Body of pancreas (tissue), 4 donors: ENCODE measurements around the gene SEMG2.

Source experiments
- CTCF ChIP-seq, 7 experiments: fragments of 450-650 bp in 4 of 7; fragments of 200-600 bp in 3 of 7; sonication (generic) in 3 of 7; IDR thresholded peaks; one replicate each; pipeline ENCODE4 v1.5.1; 2016 to 2019; ENCODE audit warnings: antibody characterized with exemption in 7 of 7
- POLR2A ChIP-seq, 3 donors: fragments of 450-650 bp; IDR thresholded peaks; one replicate each; pipeline ENCODE4 v1.6.1; 2016; ENCODE audit warnings: antibody characterized with exemption in 3 of 3, mild to moderate bottlenecking in 2 of 3

GRCh38 chr20:45176526-45177267 lies 44.5 kb upstream of the SEMG2 start:
- no peak for TF ChIP-seq CTCF (IDR thresholded peaks at IDR 0.05)
- no peak for TF ChIP-seq POLR2A (IDR thresholded peaks at IDR 0.05)
